Mesenchymal stem cell (in vitro differentiated cells and primary cell): ENCODE data around the gene PDZK1IP1.

Source experiments
- DNase-seq: peaks from one replicate; pipeline ENCODE4 v3.0.0-alpha.2; 2013
- H2AFZ ChIP-seq: one replicate; pipeline ENCODE4 v1.6.1; 2013; ENCODE audit warnings: low read depth, mild to moderate bottlenecking, control low read depth, inconsistent platforms, low read length, moderate library complexity
- H2AK5ac ChIP-seq: 2 replicates; pipeline ENCODE4 v1.6.1; 2013; ENCODE audit warnings: low read length, moderate library complexity, mild to moderate bottlenecking, inconsistent platforms; ENCODE audit not compliant: severe bottlenecking
- H2BK120ac ChIP-seq: one replicate; pipeline ENCODE4 v1.6.1; 2013; ENCODE audit warnings: low read depth, mild to moderate bottlenecking, inconsistent platforms, low read length, moderate library complexity
- H2BK12ac ChIP-seq, 2 experiments: one replicate each; pipeline ENCODE4 v1.6.1; 2013; ENCODE audit warnings: inconsistent platforms in 2 of 2, low read length in 2 of 2, mild to moderate bottlenecking in 2 of 2, moderate library complexity in 2 of 2, control low read depth in 1 of 2
- H2BK15ac ChIP-seq: one replicate; pipeline ENCODE4 v1.6.1; 2013; ENCODE audit warnings: mild to moderate bottlenecking, low read depth, inconsistent platforms; ENCODE audit not compliant: poor library complexity, severe bottlenecking
- H2BK5ac ChIP-seq: 2 replicates; pipeline ENCODE4 v1.6.1; 2013; ENCODE audit warnings: low read depth, mild to moderate bottlenecking, low read length, control low read depth, inconsistent platforms; ENCODE audit not compliant: poor library complexity, severe bottlenecking
- H3K14ac ChIP-seq, 2 experiments: one replicate each; pipeline ENCODE4 v1.6.1; 2013; ENCODE audit warnings: inconsistent platforms in 2 of 2, low read length in 2 of 2, control low read depth in 1 of 2, mild to moderate bottlenecking in 1 of 2, moderate library complexity in 1 of 2
- H3K18ac ChIP-seq, 2 experiments: one replicate each; pipeline ENCODE4 v1.6.1; 2013; ENCODE audit warnings: inconsistent platforms in 2 of 2, low read length in 2 of 2, control low read depth in 1 of 2, low read depth in 1 of 2, mild to moderate bottlenecking in 1 of 2
- H3K23ac ChIP-seq, 2 experiments: one replicate each; pipeline ENCODE4 v1.6.1; 2013; ENCODE audit warnings: inconsistent platforms in 2 of 2, low read length in 2 of 2, mild to moderate bottlenecking in 2 of 2, moderate library complexity in 2 of 2, control low read depth in 1 of 2
- H3K27ac ChIP-seq: 2 replicates; pipeline ENCODE4 v1.5.1; 2013; ENCODE audit warnings: mild to moderate bottlenecking, moderate library complexity, low read length, control low read depth, inconsistent platforms; ENCODE audit not compliant: poor library complexity, severe bottlenecking
- H3K27me3 ChIP-seq, 2 experiments: 2 replicates each; pipeline versions ENCODE4 v1.6.1 to v1.7.0; 2013; ENCODE audit warnings: low read length in 2 of 2, mild to moderate bottlenecking in 2 of 2, moderate library complexity in 2 of 2, control low read depth in 1 of 2, inconsistent platforms in 1 of 2; ENCODE audit not compliant: control insufficient read depth in 1 of 2, insufficient read depth in 1 of 2
- H3K36me3 ChIP-seq, 2 experiments: 2 replicates each; pipeline versions ENCODE4 v1.6.1 to v1.7.0; 2013; ENCODE audit warnings: low read length in 2 of 2, control low read depth in 1 of 2, inconsistent platforms in 1 of 2, low read depth in 1 of 2, mild to moderate bottlenecking in 1 of 2; ENCODE audit not compliant: insufficient read depth in 2 of 2, control insufficient read depth in 1 of 2
- H3K4ac ChIP-seq, 2 experiments: one replicate each; pipeline ENCODE4 v1.6.1; 2013; ENCODE audit warnings: inconsistent platforms in 2 of 2, low read length in 2 of 2, mild to moderate bottlenecking in 2 of 2, moderate library complexity in 2 of 2, control low read depth in 1 of 2, low read depth in 1 of 2
- H3K4me1 ChIP-seq: 2 replicates; pipeline ENCODE4 v1.6.1; 2013; ENCODE audit warnings: low read depth, low read length, control low read depth; ENCODE audit not compliant: control insufficient read depth, insufficient read depth
- H3K4me2 ChIP-seq: 2 replicates; pipeline ENCODE4 v1.6.1; 2013; ENCODE audit warnings: low read length, mild to moderate bottlenecking, inconsistent platforms; ENCODE audit not compliant: poor library complexity, severe bottlenecking
- H3K4me3 ChIP-seq, 2 experiments: 2 replicates each; pipeline versions ENCODE4 v1.5.1 to v1.7.0; 2013; ENCODE audit warnings: low read length in 2 of 2, mild to moderate bottlenecking in 2 of 2, control low read depth in 1 of 2, low read depth in 1 of 2; ENCODE audit not compliant: insufficient read depth in 1 of 2
- H3K79me1 ChIP-seq: replicated peaks from 2 replicates; pipeline ENCODE4 v1.6.1; 2013; ENCODE audit warnings: mild to moderate bottlenecking, control low read depth, low read length, inconsistent platforms; ENCODE audit not compliant: poor library complexity, severe bottlenecking
- H3K9ac ChIP-seq: 2 replicates; pipeline ENCODE4 v1.7.0; 2013; ENCODE audit warnings: mild to moderate bottlenecking, low read length, moderate library complexity
- H3K9me3 ChIP-seq: 2 replicates; pipeline ENCODE4 v1.7.0; 2013; ENCODE audit warnings: mild to moderate bottlenecking, low read length; ENCODE audit not compliant: control insufficient read depth
- H4K8ac ChIP-seq: one replicate; pipeline ENCODE4 v1.6.1; 2013; ENCODE audit warnings: inconsistent platforms, mild to moderate bottlenecking, low read length, moderate library complexity
- H4K91ac ChIP-seq: one replicate; pipeline ENCODE4 v1.6.1; 2013; ENCODE audit warnings: mild to moderate bottlenecking, low read length, inconsistent platforms
- WGBS: methylation state at CpG from one replicate; pipeline ENCODE4 v1.1.7; 2013; ENCODE audit warnings: mixed read lengths; 5-methylcytosine and 5-hydroxymethylcytosine counted together

The PDZK1IP1 gene

DNA sequence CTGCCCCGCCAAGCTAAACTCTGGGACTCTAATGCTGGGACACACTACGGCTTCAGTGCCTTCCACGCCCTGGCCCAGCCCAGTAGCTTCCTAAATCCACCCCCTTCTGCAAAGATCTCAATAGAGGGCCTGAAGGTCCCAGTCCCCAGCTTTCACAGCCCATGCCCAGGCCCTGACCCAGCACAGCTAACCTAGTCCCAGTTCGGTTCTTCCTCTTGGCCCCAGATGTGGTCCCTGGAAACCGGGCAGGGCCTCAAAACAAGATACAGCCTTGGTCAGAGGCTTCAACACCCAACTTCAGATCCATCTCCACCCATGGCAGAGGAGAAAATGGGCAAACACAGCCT is 646 bp upstream of the PDZK1IP1 start:
- Histone ChIP-seq H2BK120ac (no peak overlapping the region), H3K9me3 (no peaks in the 10 kb centered on the region), H3K79me1 (no peaks in the 10 kb centered on the region), H2BK12ac (no peak overlapping the region), H2BK15ac (no peak overlapping the region), H3K23ac (no peak overlapping the region), H4K8ac (no peak overlapping the region), H3K4ac (no peak overlapping the region), H3K4me2 (no peak overlapping the region), H3K9ac (peak overlapping the region; percentile 36), H3K27ac (peak overlapping the region; percentile 81), H3K4me1 (peaks cover 31% of the 10 kb centered on the region), H3K18ac (no peak overlapping the region), H2AFZ (no peak overlapping the region), H2AK5ac (peak overlapping the region; percentile 100), H3K4me3 (no peak overlapping the region), H3K36me3 (no peaks in the 10 kb centered on the region), H3K14ac (no peak overlapping the region), H4K91ac (no peak overlapping the region), H3K27me3 (peaks cover 0 to 21% of the 10 kb centered on the region in 2 experiments), H2BK5ac (peak overlapping the region; percentile 88)
- no peak for DNase-seq
- WGBS, result 79% methylated on average over 5 of the region's 5 CpGs

DNA sequence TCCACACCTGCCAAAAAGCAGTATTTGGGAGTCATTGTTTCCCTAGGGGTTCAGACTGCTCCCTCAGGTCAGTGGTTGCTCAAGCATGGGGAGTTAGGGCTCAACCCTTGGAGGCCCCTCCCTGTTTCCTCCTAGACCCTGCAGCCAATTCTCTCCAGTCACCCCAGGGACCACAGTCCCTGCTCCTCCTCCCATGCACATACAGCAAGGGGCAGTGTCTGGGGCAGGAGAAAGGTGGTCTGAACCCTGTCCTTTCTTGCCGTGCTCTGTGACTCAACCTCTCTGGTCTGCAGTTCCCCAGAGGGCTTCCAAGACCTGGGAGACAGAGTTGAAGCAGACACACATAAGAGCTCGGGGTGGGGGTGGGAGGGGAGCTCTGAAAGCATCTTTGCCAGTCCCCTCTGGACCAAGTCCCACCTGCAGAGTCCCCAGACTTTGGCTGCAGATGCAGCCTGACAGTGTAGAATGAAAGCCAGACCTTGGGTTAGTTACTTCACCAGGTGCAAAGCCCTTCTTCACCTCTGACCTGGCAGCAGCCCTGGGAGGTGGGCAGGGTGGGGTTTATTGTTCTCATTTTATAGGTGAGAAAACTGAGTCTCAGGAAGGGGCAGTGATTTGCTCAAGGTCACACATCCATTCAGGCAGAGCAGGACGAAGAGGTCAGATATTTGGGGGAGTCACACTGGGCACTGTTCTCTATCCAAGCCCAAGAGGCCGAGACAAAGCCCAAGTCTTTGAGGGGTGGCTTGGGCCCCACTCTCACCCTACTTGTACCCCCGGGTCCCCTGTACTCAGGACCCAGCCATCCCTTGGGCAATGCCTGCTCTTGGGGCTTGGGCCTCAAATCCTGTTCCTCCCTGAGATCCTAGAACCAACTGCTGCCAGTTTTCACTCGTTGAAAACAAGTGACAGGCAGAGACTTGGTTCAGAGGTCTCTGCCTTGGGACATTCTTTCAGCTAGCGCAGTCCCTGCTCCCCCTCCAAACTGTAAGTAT is 748 bp downstream of the PDZK1IP1 start:
- no peak overlapping the region for H2AFZ ChIP-seq
- H2BK12ac ChIP-seq, result no peak overlapping the region
- WGBS, result 69% methylated on average over 7 of the region's 7 CpGs

DNA sequence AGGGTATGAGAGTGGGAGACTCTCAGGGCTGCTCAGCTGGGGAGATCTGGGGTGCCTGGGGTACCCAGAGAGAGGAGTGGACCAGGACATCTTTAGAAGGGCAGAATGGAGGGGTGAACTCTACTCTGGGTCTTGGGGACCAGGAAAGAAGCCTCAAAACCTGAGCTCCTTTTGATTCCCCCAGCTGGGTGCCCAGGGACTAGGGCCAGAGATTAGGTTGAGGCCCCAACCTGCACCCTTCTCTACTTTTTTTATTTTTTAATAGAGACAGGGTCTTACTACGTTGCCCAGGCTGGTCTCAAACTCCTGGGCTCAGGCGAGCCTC is 1.9 kb downstream of the PDZK1IP1 start:
- Histone ChIP-seq H2BK15ac (no peak overlapping the region), H3K27me3 (peaks cover 0 to 16% of the 10 kb centered on the region in 2 experiments), H4K91ac (no peak overlapping the region), H3K9me3 (no peaks in the 10 kb centered on the region), H3K4ac (no peak overlapping the region), H2BK12ac (no peak overlapping the region), H3K23ac (no peak overlapping the region), H3K4me1 (peaks cover 39% of the 10 kb centered on the region), H2BK120ac (no peak overlapping the region), H3K9ac (no peak overlapping the region), H3K14ac (no peak overlapping the region), H2BK5ac (no peak overlapping the region), H3K4me2 (no peak overlapping the region), H3K79me1 (no peaks in the 10 kb centered on the region), H2AFZ (no peak overlapping the region), H3K4me3 (no peak overlapping the region), H4K8ac (no peak overlapping the region), H2AK5ac (no peak overlapping the region), H3K36me3 (no peaks in the 10 kb centered on the region), H3K18ac (no peak overlapping the region), H3K27ac (no peak overlapping the region)
- WGBS, result 59% methylated on average over 2 of the region's 2 CpGs
- DNase-seq, result no peak

More for the DNA sequence above, 748 bp downstream of the PDZK1IP1 start:
- no peak overlapping the region for H3K27ac ChIP-seq
- no peak overlapping the region for H3K23ac ChIP-seq
- no peak overlapping the region for H2BK120ac ChIP-seq
- H3K36me3 ChIP-seq, result no peaks in the 10 kb centered on the region
- H3K9me3 ChIP-seq, result no peaks in the 10 kb centered on the region
- H3K27me3 ChIP-seq, result peaks cover 0 to 10% of the 10 kb centered on the region in 2 experiments
- H2AK5ac ChIP-seq, result peak overlapping the region; percentile 77
- no peaks in the 10 kb centered on the region for H3K79me1 ChIP-seq
- H3K4me1 ChIP-seq, result peaks cover 35% of the 10 kb centered on the region
- no peak overlapping the region for H3K4ac ChIP-seq
- H4K91ac ChIP-seq, result no peak overlapping the region
- no peak overlapping the region for H4K8ac ChIP-seq
- no peak overlapping the region for H2BK15ac ChIP-seq
- H2BK5ac ChIP-seq, result no peak overlapping the region
- H3K4me2 ChIP-seq, result no peak overlapping the region
- DNase-seq, result no peak
- no peak overlapping the region for H3K14ac ChIP-seq
- no peak overlapping the region for H3K18ac ChIP-seq
- no peak overlapping the region for H3K4me3 ChIP-seq
- no peak overlapping the region for H3K9ac ChIP-seq

DNA sequence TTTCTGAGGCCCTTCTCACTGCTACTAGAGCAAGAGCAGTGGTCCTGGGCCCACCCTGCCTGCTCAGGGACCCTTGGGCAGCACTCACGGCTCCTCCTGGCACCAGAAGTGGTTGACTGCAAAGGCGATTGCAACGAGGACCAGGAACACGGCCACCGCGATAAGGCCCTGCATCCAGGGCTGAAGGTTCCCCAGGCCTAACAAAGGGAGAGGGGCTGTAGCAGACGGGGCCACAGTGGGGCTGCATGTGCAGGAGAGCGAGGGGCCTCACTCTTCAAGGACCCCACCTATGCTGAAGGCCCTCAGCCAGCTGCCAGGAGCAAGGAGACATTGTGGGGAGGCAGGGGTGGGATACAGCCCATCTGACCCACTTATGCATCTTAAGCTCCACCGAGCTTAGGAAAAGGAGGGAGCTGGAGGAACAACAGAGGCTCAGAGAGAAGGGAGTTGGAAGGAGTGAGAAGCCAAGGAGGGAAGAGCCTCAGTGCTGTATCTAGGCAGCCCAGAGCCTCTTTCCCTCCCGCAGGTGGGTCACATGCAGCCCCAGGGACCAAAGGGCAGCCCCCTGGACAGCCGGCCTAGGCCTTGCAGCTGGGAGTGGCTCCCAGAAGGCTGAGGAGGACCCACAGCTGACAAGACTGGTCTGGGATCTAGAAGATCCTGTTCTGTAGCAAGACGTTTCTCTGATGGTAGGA is 2.5 kb downstream of the PDZK1IP1 start:
- no peaks in the 10 kb centered on the region for H3K36me3 ChIP-seq
- no peak overlapping the region for H4K8ac ChIP-seq
- no peak overlapping the region for H3K18ac ChIP-seq
- H2AK5ac ChIP-seq, result no peak overlapping the region
- no peaks in the 10 kb centered on the region for H3K9me3 ChIP-seq
- H3K4me2 ChIP-seq, result no peak overlapping the region
- no peak overlapping the region for H3K27ac ChIP-seq
- H3K14ac ChIP-seq, result no peak overlapping the region
- H2BK5ac ChIP-seq, result no peak overlapping the region
- no peak overlapping the region for H3K4ac ChIP-seq
- no peak overlapping the region for H2BK120ac ChIP-seq
- H3K4me3 ChIP-seq, result no peak overlapping the region
- WGBS, result 76% methylated on average over 12 of the region's 12 CpGs
- H3K9ac ChIP-seq, result no peak overlapping the region
- no peaks in the 10 kb centered on the region for H3K79me1 ChIP-seq
- no peak overlapping the region for H4K91ac ChIP-seq
- no peak overlapping the region for H3K23ac ChIP-seq
- peaks cover 0 to 13% of the 10 kb centered on the region in 2 experiments for H3K27me3 ChIP-seq
- no peak overlapping the region for H2BK12ac ChIP-seq
- no peak overlapping the region for H2BK15ac ChIP-seq
- H2AFZ ChIP-seq, result no peak overlapping the region
- peaks cover 38% of the 10 kb centered on the region for H3K4me1 ChIP-seq
- no peak for DNase-seq
